Lung (tissue), 12 donors: Measurements from ENCODE around the gene ST3GAL5. TPM values are rescaled to one million over a fixed set of nuclear protein-coding genes. Genes with fewer than 3 reads are reported as not detected.

Source experiments
- ATAC-seq: fragments of 200-7000 bp; cut with Tn5 transposase; one replicate; pipeline ENCODE4 v1.9.1; 2020; ENCODE audit warnings: moderate number of reproducible peaks; ENCODE audit not compliant: insufficient read depth, low FRiP score
- DNase-seq, 3 donors: peaks; one replicate each; pipeline ENCODE4 v3.0.0-alpha.2; 2013 to 2017
- H3K27ac ChIP-seq, 2 donors: one replicate each; pipeline ENCODE4 v1.5.1; 2013; ENCODE audit warnings: mild to moderate bottlenecking in 2 of 2, moderate library complexity in 2 of 2, control low read depth in 1 of 2, inconsistent platforms in 1 of 2, low read depth in 1 of 2, low read length in 1 of 2
- H3K27me3 ChIP-seq, 3 donors: one replicate each; pipeline ENCODE4 v1.5.1; 2013; ENCODE audit warnings: low read length in 2 of 3; ENCODE audit not compliant: control insufficient read depth in 3 of 3, insufficient read depth in 3 of 3
- H3K36me3 ChIP-seq, 4 donors: one replicate each; pipeline ENCODE4 v1.5.1; 2013; ENCODE audit warnings: low read length in 4 of 4, mild to moderate bottlenecking in 1 of 4, moderate library complexity in 1 of 4; ENCODE audit not compliant: control insufficient read depth in 4 of 4, insufficient read depth in 4 of 4
- H3K4me1 ChIP-seq, 5 donors: one replicate each; pipeline ENCODE4 v1.5.1; 2013; ENCODE audit warnings: low read length in 5 of 5, mild to moderate bottlenecking in 2 of 5, moderate library complexity in 1 of 5; ENCODE audit not compliant: control insufficient read depth in 5 of 5, insufficient read depth in 5 of 5
- H3K4me3 ChIP-seq: one replicate; pipeline ENCODE4 v1.5.1; 2013; ENCODE audit warnings: mild to moderate bottlenecking, control low read depth, moderate library complexity
- H3K9ac ChIP-seq, 2 donors: one replicate each; pipeline ENCODE4 v1.5.1; 2013; ENCODE audit warnings: low read length in 2 of 2, control low read depth in 1 of 2; ENCODE audit not compliant: insufficient read depth in 1 of 2
- H3K9me3 ChIP-seq, 4 donors: one replicate each; pipeline ENCODE4 v1.5.1; 2013; ENCODE audit warnings: low read length in 3 of 4, mild to moderate bottlenecking in 1 of 4, moderate library complexity in 1 of 4; ENCODE audit not compliant: control insufficient read depth in 4 of 4, insufficient read depth in 3 of 4
- CTCF ChIP-seq: IDR thresholded peaks from 2 replicates; pipeline ENCODE4 v1.5.1; 2012; ENCODE audit warnings: mild to moderate bottlenecking; ENCODE audit errors: control extremely low read depth, extremely low read depth
- WGBS, 2 donors: extraction: QIAGEN DNeasy Blood & Tissue Kit; methylation state at CpG; one replicate each; pipeline ENCODE4 v1.1.7; 2013; 5-methylcytosine and 5-hydroxymethylcytosine counted together
- polyA plus RNA-seq, 2 donors: library from polyadenylated mRNA; stranded (reverse); fragments of 200-250 nt; gene quantifications; one replicate each; pipeline ENCODE4 v1.2.1, GENCODE V29; 2013
- total RNA-seq, 2 donors: library from RNA; depleted of rRNA in 1 of 2; stranded (reverse); fragments of >200 nt in 1 of 2; gene quantifications; one replicate each; pipeline ENCODE4 v1.2.1, GENCODE V29; 2014 to 2021
- donor health status: control.
- donor health status: control.
- donor health status: Bipolar disorder and iron deficiency.
- donor health status: healthy.
- donor health status: DM: yes; HTN: yes; CAD: no.

Gene ST3GAL5
- total and polyA plus RNA-seq, 4 donors = 31.1 to 149 (median 64.4) TPM

GRCh38 chr2:85851253-85852151 lies 37.3 kb downstream of the ST3GAL5 start:
- Histone ChIP-seq H3K4me3 (no peak overlapping the region), H3K4me1 (peaks cover 0 to 6% (median 0%) of the 10 kb centered on the region in 5 donors), H3K9ac (no peak overlapping the region), H3K36me3 (peaks cover 0 to 13% (median 2%) of the 10 kb centered on the region in 4 donors), H3K9me3 (no peaks in the 10 kb centered on the region), H3K27me3 (no peaks in the 10 kb centered on the region), H3K27ac (peak overlapping the region in 1 of 2 donors; percentile 15)
- 79 to 87% methylated on average over 11 of the region's 11 CpGs for WGBS, 2 donors
- no peak for ATAC-seq
- no peak for TF ChIP-seq CTCF
- DNase-seq = peak in 1 of 3 donors; percentile 14

GRCh38 chr2:85850451-85850850 lies 38.3 kb downstream of the ST3GAL5 start:
- TF ChIP-seq CTCF = no peak
- Histone ChIP-seq H3K27ac (no peak overlapping the region), H3K9ac (no peak overlapping the region), H3K27me3 (no peaks in the 10 kb centered on the region), H3K36me3 (peaks cover 0 to 18% (median 2%) of the 10 kb centered on the region in 4 donors), H3K9me3 (no peaks in the 10 kb centered on the region), H3K4me3 (no peak overlapping the region), H3K4me1 (peaks cover 0 to 6% (median 0%) of the 10 kb centered on the region in 5 donors)
- no peak for DNase-seq
- WGBS, 2 donors = 95 to 96% methylated on average over 10 of the region's 10 CpGs
- ATAC-seq = no peak

GRCh38 chr2:85847051-85847588 lies 41.7 kb downstream of the ST3GAL5 start:
- ATAC-seq (no peak), DNase-seq (no peak)
- Histone ChIP-seq H3K27me3 (no peaks in the 10 kb centered on the region), H3K9me3 (no peaks in the 10 kb centered on the region), H3K27ac (no peak overlapping the region), H3K4me3 (no peak overlapping the region), H3K9ac (no peak overlapping the region), H3K36me3 (peaks cover 0 to 18% (median 3%) of the 10 kb centered on the region in 4 donors), H3K4me1 (no peaks in the 10 kb centered on the region)
- WGBS, 2 donors = 62 to 63% methylated on average over 2 of the region's 2 CpGs
- no peak for TF ChIP-seq CTCF
